C4-2B (cell line): ENCODE data around the gene PIK3C2G.

Experiments
- CTCF ChIP-seq: fragments of 450-650 bp; conservative IDR thresholded peaks from 2 replicates; pipeline ENCODE4 v1.5.1; 2017; ENCODE audit warnings: mild to moderate bottlenecking
- ZFX ChIP-seq: fragments of 450-650 bp; IDR thresholded peaks from 2 replicates; pipeline ENCODE4 v1.6.1; 2017

DNA sequence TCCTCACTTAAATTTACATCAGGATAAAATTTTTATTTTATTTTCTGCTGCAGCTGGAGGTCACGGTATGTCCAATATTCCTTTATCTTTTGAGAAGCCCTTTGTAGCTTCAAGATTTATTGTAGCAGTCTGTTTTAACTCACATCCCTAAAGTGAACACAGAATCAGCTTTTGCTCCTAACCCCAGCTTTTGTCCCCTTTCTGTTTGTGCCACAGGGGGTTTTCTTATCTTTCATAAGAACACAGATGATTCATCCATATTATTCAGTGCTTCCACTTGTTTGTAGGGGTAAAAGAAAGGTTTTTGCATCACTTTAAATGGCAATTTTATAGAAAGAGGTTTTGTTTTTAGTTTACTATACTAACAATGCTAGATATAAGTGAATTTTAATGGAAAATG lies 21.8 kb upstream of the PIK3C2G start:
- TF ChIP-seq CTCF (no peak), ZFX (no peak)
